Fibroblast of lung (primary cell): ENCODE measurements around the gene CCNY. TPM values are rescaled to one million over a fixed set of nuclear protein-coding genes. Genes with fewer than 3 reads are reported as not detected.

Experiments
- DNase-seq, 2 donors: peaks; one replicate each; pipeline versions ENCODE4 v3.0.0 to v3.0.0-alpha.2; 2010; ENCODE audit warnings: low read depth in 2 of 2
- H2AFZ ChIP-seq: 2 replicates; pipeline ENCODE4 v1.5.1; 2012; ENCODE audit warnings: low read length, control low read depth, inconsistent platforms
- H3K27ac ChIP-seq: 2 replicates; pipeline ENCODE4 v1.5.1; 2011; ENCODE audit warnings: low read length, control low read depth; ENCODE audit not compliant: insufficient read depth
- H3K27me3 ChIP-seq: 2 replicates; pipeline ENCODE4 v1.5.1; 2011; ENCODE audit warnings: mild to moderate bottlenecking, low read length; ENCODE audit not compliant: control insufficient read depth, insufficient read depth
- H3K36me3 ChIP-seq: 2 replicates; pipeline ENCODE4 v1.5.1; 2011; ENCODE audit warnings: low read length; ENCODE audit not compliant: control insufficient read depth, insufficient read depth
- H3K4me1 ChIP-seq: 2 replicates; pipeline ENCODE4 v1.5.1; 2011; ENCODE audit warnings: low read length; ENCODE audit not compliant: control insufficient read depth, insufficient read depth; ENCODE audit errors: extremely low read depth
- H3K4me2 ChIP-seq: 2 replicates; pipeline ENCODE4 v1.5.1; 2011; ENCODE audit warnings: low read length, control low read depth; ENCODE audit not compliant: insufficient read depth; ENCODE audit errors: extremely low read depth
- H3K4me3 ChIP-seq, 4 experiments: fragments of 200-600 bp in 1 of 4; sonication (generic) in 1 of 4; replicated peaks in 1 of 4; 2 replicates each; pipeline ENCODE4 v1.5.1; 2011 to 2016; ENCODE audit warnings: low read length in 4 of 4, low read depth in 3 of 4, mild to moderate bottlenecking in 3 of 4, control low read depth in 2 of 4, inconsistent platforms in 1 of 4, mixed read lengths in 1 of 4; ENCODE audit not compliant: insufficient read depth in 1 of 4; ENCODE audit errors: control extremely low read depth in 1 of 4
- H3K79me2 ChIP-seq: 2 replicates; pipeline ENCODE4 v1.5.1; 2012; ENCODE audit warnings: mild to moderate bottlenecking, low read length, inconsistent platforms; ENCODE audit not compliant: control insufficient read depth, insufficient read depth
- H3K9ac ChIP-seq: 2 replicates; pipeline ENCODE4 v1.5.1; 2011; ENCODE audit warnings: mild to moderate bottlenecking, low read length, control low read depth; ENCODE audit not compliant: insufficient read depth
- H3K9me3 ChIP-seq: 2 replicates; pipeline ENCODE4 v1.5.1; 2012; ENCODE audit warnings: low read depth, low read length; ENCODE audit not compliant: control insufficient read depth, insufficient read depth
- H4K20me1 ChIP-seq: 2 replicates; pipeline ENCODE4 v1.5.1; 2011; ENCODE audit warnings: low read length; ENCODE audit not compliant: control insufficient read depth, insufficient read depth; ENCODE audit errors: extremely low read depth
- EZH2 ChIP-seq: IDR thresholded peaks from 2 replicates; pipeline ENCODE4 v1.5.1; 2012; ENCODE audit warnings: low read length, control low read depth, mild to moderate bottlenecking; ENCODE audit errors: missing control alignments
- polyA plus RNA-seq, 2 donors: library from polyadenylated mRNA; depleted of rRNA in 1 of 2; stranded (reverse) in 1 of 2; unstranded in 1 of 2; fragments of >200 nt; gene quantifications; 2 replicates each; pipeline ENCODE4 v1.2.1, GENCODE V29; 2011 to 2012; ENCODE audit warnings: missing spikeins in 1 of 2
- total RNA-seq: library from RNA; depleted of rRNA; stranded (reverse); fragments of >200 nt; gene quantifications from 2 replicates; pipeline ENCODE4 v1.2.1, GENCODE V29; 2014
- TF ChIP-seq, protein P1 (sequence below), 2 donors: IDR thresholded peaks in 1 of 2; conservative IDR thresholded peaks in 1 of 2; 1 replicate in 1 of 2; 2 replicates in 1 of 2; pipeline ENCODE4 v1.5.1; 2011 to 2012; ENCODE audit warnings: low read length in 2 of 2, control low read depth in 1 of 2, inconsistent platforms in 1 of 2, low read depth in 1 of 2, mild to moderate bottlenecking in 1 of 2

CCNY gene
- total and polyA plus RNA-seq, 2 donors (not counting 1 experiment from before 2014, with no cell fraction given) = 34.7 to 66.4 TPM

DNA sequence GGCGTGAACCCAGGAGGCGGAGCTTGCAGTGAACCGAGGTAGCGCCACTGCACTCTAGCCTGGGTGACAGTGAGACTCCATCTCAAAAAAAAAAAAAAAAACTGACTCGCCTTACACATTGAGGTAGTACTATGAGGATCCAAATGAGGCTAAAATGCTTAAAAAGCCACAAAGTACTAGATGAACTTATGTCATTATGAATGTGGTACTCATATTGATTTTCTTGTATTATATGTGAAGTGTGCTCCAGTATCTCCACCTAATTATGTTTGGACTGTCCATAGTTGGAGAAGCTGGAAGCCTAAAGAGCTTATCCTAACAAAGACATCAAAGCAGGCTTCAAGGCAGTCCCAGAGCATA lies 9.1 kb downstream of the CCNY start:
- Histone ChIP-seq H3K4me1 (peaks cover 2% of the 10 kb centered on the region), H2AFZ (no peak overlapping the region), H3K9ac (no peak overlapping the region), H3K4me2 (no peak overlapping the region), H3K27me3 (no peaks in the 10 kb centered on the region), H3K9me3 (no peaks in the 10 kb centered on the region), H3K36me3 (no peaks in the 10 kb centered on the region), H3K79me2 (peaks cover 67% of the 10 kb centered on the region), H4K20me1 (no peaks in the 10 kb centered on the region), H3K4me3 (no peak overlapping the region), H3K27ac (no peak overlapping the region)
- TF ChIP-seq, protein P1, sequence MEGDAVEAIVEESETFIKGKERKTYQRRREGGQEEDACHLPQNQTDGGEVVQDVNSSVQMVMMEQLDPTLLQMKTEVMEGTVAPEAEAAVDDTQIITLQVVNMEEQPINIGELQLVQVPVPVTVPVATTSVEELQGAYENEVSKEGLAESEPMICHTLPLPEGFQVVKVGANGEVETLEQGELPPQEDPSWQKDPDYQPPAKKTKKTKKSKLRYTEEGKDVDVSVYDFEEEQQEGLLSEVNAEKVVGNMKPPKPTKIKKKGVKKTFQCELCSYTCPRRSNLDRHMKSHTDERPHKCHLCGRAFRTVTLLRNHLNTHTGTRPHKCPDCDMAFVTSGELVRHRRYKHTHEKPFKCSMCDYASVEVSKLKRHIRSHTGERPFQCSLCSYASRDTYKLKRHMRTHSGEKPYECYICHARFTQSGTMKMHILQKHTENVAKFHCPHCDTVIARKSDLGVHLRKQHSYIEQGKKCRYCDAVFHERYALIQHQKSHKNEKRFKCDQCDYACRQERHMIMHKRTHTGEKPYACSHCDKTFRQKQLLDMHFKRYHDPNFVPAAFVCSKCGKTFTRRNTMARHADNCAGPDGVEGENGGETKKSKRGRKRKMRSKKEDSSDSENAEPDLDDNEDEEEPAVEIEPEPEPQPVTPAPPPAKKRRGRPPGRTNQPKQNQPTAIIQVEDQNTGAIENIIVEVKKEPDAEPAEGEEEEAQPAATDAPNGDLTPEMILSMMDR (conservative IDR thresholded peaks at IDR 0.05 in 1 of 2, IDR thresholded peaks at IDR 0.05 in 1 of 2; ENCODE audit: low read depth in 1 of 2, low read length in 2 of 2) = no peak
- no peak for TF ChIP-seq EZH2
- no peak for DNase-seq

DNA sequence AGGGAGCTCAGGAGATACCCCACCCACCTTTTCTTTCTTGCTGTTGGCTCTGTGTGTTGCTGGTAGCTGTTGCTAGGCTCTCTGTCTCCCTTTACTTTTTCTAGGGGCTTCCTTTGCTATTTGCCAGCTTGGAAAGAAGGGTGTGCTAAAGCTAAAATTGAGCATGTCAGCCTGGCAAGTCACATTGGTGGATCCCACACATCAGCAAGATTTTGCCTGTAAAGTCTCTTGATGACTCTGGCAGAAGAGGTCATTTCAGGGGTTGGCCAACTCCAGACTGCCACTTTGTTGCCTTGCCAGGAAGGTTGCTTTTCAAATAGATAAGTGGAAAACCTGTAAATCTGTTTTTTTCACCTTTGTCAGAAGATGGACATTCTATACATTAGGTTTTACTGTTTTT lies 9.9 kb downstream of the CCNY start:
- Histone ChIP-seq H3K9me3 (no peaks in the 10 kb centered on the region), H3K4me3 (no peak overlapping the region), H3K27me3 (no peaks in the 10 kb centered on the region), H2AFZ (no peak overlapping the region), H3K4me1 (no peaks in the 10 kb centered on the region), H4K20me1 (no peaks in the 10 kb centered on the region), H3K79me2 (peaks cover 63% of the 10 kb centered on the region), H3K27ac (no peak overlapping the region), H3K4me2 (no peak overlapping the region), H3K9ac (no peak overlapping the region), H3K36me3 (no peaks in the 10 kb centered on the region)
- TF ChIP-seq EZH2 = no peak
- no peak for DNase-seq

DNA sequence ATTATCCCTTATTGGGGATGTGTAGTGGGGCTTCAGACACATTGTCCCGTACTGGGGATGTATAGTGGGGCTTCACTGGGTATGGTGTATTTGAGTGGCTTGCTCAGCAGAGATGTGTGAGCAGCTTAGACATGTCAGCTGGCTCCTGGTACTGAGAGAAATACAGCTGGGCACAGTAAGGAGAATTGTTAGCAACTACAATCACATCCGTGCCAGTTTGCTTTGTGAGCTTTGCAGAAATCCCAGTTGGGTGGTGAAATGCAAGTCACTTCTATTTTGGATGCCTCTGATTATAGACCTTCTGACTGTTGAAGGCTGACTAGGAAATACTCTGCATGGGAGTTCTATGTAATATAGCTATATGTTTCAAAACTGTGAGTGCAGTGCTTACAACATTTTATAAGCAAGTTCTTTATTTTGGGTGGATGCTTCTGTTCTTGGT lies 10.8 kb downstream of the CCNY start:
- no peaks in the 10 kb centered on the region for H3K27me3 ChIP-seq
- no peak overlapping the region for H3K27ac ChIP-seq
- H2AFZ ChIP-seq = no peak overlapping the region
- no peaks in the 10 kb centered on the region for H4K20me1 ChIP-seq
- H3K9me3 ChIP-seq = no peaks in the 10 kb centered on the region
- no peaks in the 10 kb centered on the region for H3K36me3 ChIP-seq
- DNase-seq = no peak
- no peak overlapping the region for H3K9ac ChIP-seq
- no peak overlapping the region for H3K4me2 ChIP-seq
- TF ChIP-seq, protein P1 (conservative IDR thresholded peaks at IDR 0.05 in 1 of 2, IDR thresholded peaks at IDR 0.05 in 1 of 2; ENCODE audit: low read depth in 1 of 2, low read length in 2 of 2) = no peak
- TF ChIP-seq EZH2 = no peak
- H3K79me2 ChIP-seq = peaks cover 62% of the 10 kb centered on the region
- no peak overlapping the region for H3K4me3 ChIP-seq
- no peaks in the 10 kb centered on the region for H3K4me1 ChIP-seq
